Measurements from ENCODE around the gene CREBRF. TPM values are rescaled to one million over a fixed set of nuclear protein-coding genes. Genes with fewer than 3 reads are reported as not detected.

CREBRF gene
- total and polyA plus RNA-seq, 2 of the 8 experiments (the other 6 are each of a cell fraction or from before 2014, with no cell fraction given): 1.2 to 4.7 TPM

- no peak overlapping the region for H4K8ac ChIP-seq (ENCODE audit: extremely low read depth, insufficient read depth, low read length)
- no peak overlapping the region for H3K4ac ChIP-seq (replicated peaks; ENCODE audit: insufficient read length, low read depth, low read length)
- no peak overlapping the region for H2BK120ac ChIP-seq (replicated peaks; ENCODE audit: low read depth, low read length)
- WGBS, 2 experiments (ENCODE audit: extremely low coverage in 1 of 2, insufficient coverage in 1 of 2, insufficient read length in 1 of 2, insufficient replicate concordance in 2 of 2, low coverage in 1 of 2, low lambda C conversion rate in 2 of 2, missing lambda C conversion rate in 1 of 2): 59% methylated on average over 4 of the region's 4 CpGs; no CpG with 5 or more reads in 1 of the 2 experiments
- CTCF ChIA-PET (ENCODE audit: partially characterized antibody): interaction anchor here (1.5 kb wide), 1 partner anchor 12 kb away, joined by 4 read pairs; no protein-coding TSS in a partner anchor
- no peak overlapping the region for H2BK5ac ChIP-seq (ENCODE audit: low read depth, low read length)
- H3K27ac ChIP-seq (ENCODE audit: low read depth, low read length): no peak overlapping the region
- H3K9ac ChIP-seq (replicated peaks in 1 of 4; ENCODE audit: extremely low read depth in 1 of 4, low read depth in 3 of 4, low read length in 3 of 4): no peak overlapping the region
- DNase-seq (ENCODE audit: low read depth in 1 of 2, low spot score in 2 of 2): no peak
- peaks cover 0 to 5% (median 2%) of the 10 kb centered on the region in 4 experiments; a peak in 2 of 7 replicates for H3K4me1 ChIP-seq (replicated peaks in 1 of 4; ENCODE audit: control insufficient read depth in 3 of 4, insufficient read depth in 4 of 4, low read length in 3 of 4)
- no peaks in the 10 kb centered on the region for H3K79me2 ChIP-seq (ENCODE audit: control insufficient read depth in 1 of 2, insufficient read depth in 2 of 2, low read length in 2 of 2)
- H3K56ac ChIP-seq (replicated peaks; ENCODE audit: insufficient read length, low read depth, low read length): no peak overlapping the region
- H4K5ac ChIP-seq (ENCODE audit: insufficient read length, low read depth, low read length): no peak overlapping the region
- H3K27me3 ChIP-seq (replicated peaks in 1 of 4; ENCODE audit: control insufficient read depth in 3 of 4, extremely low read depth in 1 of 4, insufficient read depth in 3 of 4, low read length in 3 of 4): no peaks in the 10 kb centered on the region
- H3K23ac ChIP-seq (ENCODE audit: insufficient read length): no peak overlapping the region
- H3K4me2 ChIP-seq (ENCODE audit: insufficient read depth in 1 of 2, low read depth in 2 of 2, low read length in 2 of 2): peak overlapping the region in 1 of 2 experiments; percentile 14; a peak in 1 of 4 replicates
- no peaks in the 10 kb centered on the region for H3K23me2 ChIP-seq (ENCODE audit: low read depth, low read length)
- no peak for TF ChIP-seq RXRA (IDR thresholded peaks at IDR 0.05; ENCODE audit: insufficient read depth, low read depth, low read length)
- TF ChIP-seq BACH1 (IDR thresholded peaks at IDR 0.05; ENCODE audit: low read length): 0 out of 2 replicates have a peak, but pooled peaks have one; percentile 23
- H4K20me1 ChIP-seq (replicated peaks in 1 of 2; ENCODE audit: control insufficient read depth in 1 of 2, insufficient read depth in 2 of 2, low read length in 2 of 2): no peaks in the 10 kb centered on the region
- H2BK15ac ChIP-seq (ENCODE audit: low read length): no peak overlapping the region
- no peaks in the 10 kb centered on the region for H3K79me1 ChIP-seq (ENCODE audit: low read depth, low read length)
- no peak overlapping the region for H2AFZ ChIP-seq (ENCODE audit: low read length)
- no peak overlapping the region for H3K14ac ChIP-seq (ENCODE audit: insufficient read length)
- H3K4me3 ChIP-seq (ENCODE audit: extremely low read depth in 1 of 4, insufficient read depth in 2 of 4, low read depth in 3 of 4, low read length in 4 of 4): no peak overlapping the region
- no peak overlapping the region for H2BK12ac ChIP-seq (ENCODE audit: low read depth, low read length)
- no peak overlapping the region for H2BK20ac ChIP-seq (ENCODE audit: low read length)
- H3K18ac ChIP-seq (ENCODE audit: extremely low read depth, low read length): no peak overlapping the region
- no peak overlapping the region for H4K91ac ChIP-seq (replicated peaks; ENCODE audit: insufficient read length, low read length)
- no peaks in the 10 kb centered on the region for H3K9me3 ChIP-seq (ENCODE audit: insufficient read depth in 2 of 2, low read depth in 1 of 2, low read length in 1 of 2)
- H2AK5ac ChIP-seq (ENCODE audit: low read depth, low read length): no peak overlapping the region
- no peak for FAIRE-seq
- no peaks in the 10 kb centered on the region for H3K36me3 ChIP-seq (ENCODE audit: control insufficient read depth in 2 of 4, insufficient read depth in 4 of 4, low read length in 3 of 4)
- POLR2A ChIA-PET (ENCODE audit: partially characterized antibody): no interaction called here
Measured at GRCh38 chr5:173175523-173175922, 119.4 kb downstream of the CREBRF start.

All from H1 (cell line).